Central memory CD8-positive, alpha-beta T cell (primary cell): ENCODE results near the gene RXFP2.

ENCODE experiments used
- ATAC-seq: fragments of 150-1000 bp; cut with Tn5 transposase; replicated peaks from 2 replicates; pipeline ENCODE4 v1.10.0; 2022; ENCODE audit warnings: mild to moderate bottlenecking, moderate FRiP score, moderate number of reproducible peaks; ENCODE audit not compliant: poor library complexity, severe bottlenecking; ENCODE audit errors: extremely low read depth
- DNase-seq, 2 donors: peaks; one replicate each; pipeline ENCODE4 v3.0.0; 2021; ENCODE audit warnings: low spot score in 2 of 2
- H3K27ac Mint-ChIP-seq: one replicate; pipeline ENCODE4 v1.8.0; 2022; ENCODE audit warnings: low read depth, mild to moderate bottlenecking, moderate library complexity, mixed read lengths
- H3K27me3 Mint-ChIP-seq: one replicate; pipeline ENCODE4 v1.8.0; 2022; ENCODE audit warnings: mixed read lengths
- H3K36me3 Mint-ChIP-seq: one replicate; pipeline ENCODE4 v1.8.0; 2022; ENCODE audit warnings: mild to moderate bottlenecking, moderate library complexity, mixed read lengths; ENCODE audit not compliant: insufficient read depth
- H3K4me1 Mint-ChIP-seq: one replicate; pipeline ENCODE4 v1.8.0; 2022; ENCODE audit warnings: mixed read lengths
- H3K4me3 Mint-ChIP-seq: one replicate; pipeline ENCODE4 v1.8.0; 2022; ENCODE audit warnings: mild to moderate bottlenecking, moderate library complexity, mixed read lengths
- H3K9me3 Mint-ChIP-seq: one replicate; pipeline ENCODE4 v1.8.0; 2022; ENCODE audit warnings: mixed read lengths

RXFP2 gene

DNA sequence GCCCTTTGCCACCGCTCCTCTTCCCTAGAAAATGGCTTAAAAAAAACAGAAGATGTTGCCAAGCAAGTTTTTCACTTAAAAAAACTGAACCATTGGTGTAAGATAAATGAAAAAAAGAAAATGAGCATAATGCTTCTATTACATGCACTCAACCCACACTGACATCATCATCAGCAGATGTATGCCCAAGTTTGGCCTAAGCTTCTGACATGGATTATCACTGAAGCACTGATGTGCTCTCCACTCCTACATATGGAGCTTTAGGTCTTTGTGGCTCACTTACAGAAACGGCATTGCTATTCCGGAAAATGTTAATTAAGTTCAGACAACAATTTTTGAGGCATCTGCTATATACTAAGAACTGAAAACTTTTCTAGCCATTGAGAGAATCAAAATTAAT is 8.0 kb downstream of the RXFP2 start:
- no peak for DNase-seq
- Mint-ChIP-seq H3K4me3 (no peak overlapping the region), H3K27ac (no peak overlapping the region), H3K36me3 (no peaks in the 10 kb centered on the region), H3K4me1 (peaks cover 2% of the 10 kb centered on the region), H3K9me3 (no peaks in the 10 kb centered on the region), H3K27me3 (peaks cover 35% of the 10 kb centered on the region)
- no peak for ATAC-seq

DNA sequence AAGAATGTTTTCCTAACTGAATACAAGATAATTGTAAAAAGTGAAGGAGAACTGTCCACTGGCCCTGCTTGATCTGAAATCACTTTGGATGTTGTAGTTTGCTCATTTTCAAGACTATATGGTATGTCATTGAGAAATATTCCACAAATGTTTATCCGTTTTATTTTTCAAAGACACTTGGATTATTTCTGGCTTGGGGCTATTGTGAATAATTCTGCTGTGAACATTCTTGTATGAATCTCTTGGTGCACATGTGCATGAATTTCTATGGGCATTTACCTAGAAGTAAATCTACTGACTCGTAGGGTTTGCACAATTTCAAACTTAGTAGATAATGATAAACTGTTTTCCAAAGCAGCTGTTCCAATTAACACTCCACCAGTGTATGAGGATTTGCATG is 8.6 kb downstream of the RXFP2 start:
- Mint-ChIP-seq H3K27ac (no peak overlapping the region), H3K4me3 (no peak overlapping the region), H3K27me3 (peaks cover 31% of the 10 kb centered on the region), H3K36me3 (no peaks in the 10 kb centered on the region), H3K9me3 (no peaks in the 10 kb centered on the region), H3K4me1 (no peaks in the 10 kb centered on the region)
- ATAC-seq (no peak), DNase-seq (no peak)

DNA sequence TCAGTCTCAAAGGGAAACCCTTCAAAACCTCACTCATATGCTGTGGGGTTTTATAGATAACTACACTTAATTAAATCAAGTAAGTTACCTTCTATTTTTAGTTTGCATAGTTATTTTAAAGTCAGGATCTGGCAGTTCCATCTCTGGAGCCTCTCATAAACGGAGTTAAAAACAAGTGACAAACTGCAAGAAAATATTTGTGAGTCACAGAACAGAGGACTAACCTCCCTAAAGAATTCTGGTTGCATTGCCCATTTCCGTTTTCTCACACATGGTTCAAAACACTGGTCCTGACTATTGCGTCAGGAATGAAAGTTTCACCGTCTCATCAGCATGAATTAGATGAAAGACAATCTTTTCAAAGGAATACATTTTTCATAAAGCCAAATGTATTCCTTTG is 10.6 kb downstream of the RXFP2 start:
- Mint-ChIP-seq H3K36me3 (no peaks in the 10 kb centered on the region), H3K4me1 (no peaks in the 10 kb centered on the region), H3K9me3 (no peaks in the 10 kb centered on the region), H3K27me3 (peaks cover 18% of the 10 kb centered on the region), H3K4me3 (no peak overlapping the region), H3K27ac (no peak overlapping the region)
- no peak for ATAC-seq
- no peak for DNase-seq

DNA sequence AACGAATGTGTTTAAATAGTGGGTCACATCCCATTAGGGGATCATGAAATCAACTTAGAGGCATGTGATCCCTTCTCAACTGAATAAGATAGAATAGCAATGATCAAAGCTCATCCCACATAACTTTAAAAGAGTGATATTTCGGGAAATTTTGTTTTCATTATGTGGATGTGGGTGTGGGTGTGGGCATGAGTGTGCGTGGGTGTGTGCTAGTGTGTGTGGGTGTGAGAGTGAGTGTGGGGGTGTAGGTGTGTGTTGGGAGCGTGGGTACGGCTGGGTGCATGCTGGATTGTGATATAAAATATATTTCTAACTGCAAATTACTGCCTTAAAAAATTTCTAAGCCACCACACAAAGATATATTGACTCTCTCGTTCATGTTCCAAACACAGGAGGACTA is 15.9 kb downstream of the RXFP2 start:
- H3K4me1 Mint-ChIP-seq = no peaks in the 10 kb centered on the region
- no peak overlapping the region for H3K27ac Mint-ChIP-seq
- ATAC-seq (no peak), DNase-seq (no peak)
- H3K27me3 Mint-ChIP-seq = peaks cover 16% of the 10 kb centered on the region
- no peak overlapping the region for H3K4me3 Mint-ChIP-seq
- no peaks in the 10 kb centered on the region for H3K36me3 Mint-ChIP-seq
- H3K9me3 Mint-ChIP-seq = no peaks in the 10 kb centered on the region

DNA sequence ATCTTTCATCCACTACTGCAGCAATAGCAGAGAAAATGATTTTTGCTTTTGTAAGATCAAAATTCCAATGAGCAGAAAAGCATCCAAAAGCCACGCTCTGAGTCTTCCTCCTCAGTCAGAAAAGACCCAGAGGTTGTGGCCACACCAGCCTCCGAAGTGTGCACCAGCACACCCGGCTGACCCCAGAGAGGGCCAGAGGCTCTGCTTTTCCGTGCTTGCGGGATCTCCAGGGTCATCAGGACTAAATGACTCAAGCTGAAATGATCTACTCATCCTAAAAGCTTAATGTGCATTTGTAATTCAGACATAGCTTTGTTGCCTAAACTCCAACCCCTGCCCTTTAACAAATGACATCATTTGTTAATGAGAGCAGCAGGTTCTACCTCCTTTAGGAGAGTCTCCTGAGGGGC is 16.5 kb downstream of the RXFP2 start:
- no peak for DNase-seq
- ATAC-seq = no peak
- Mint-ChIP-seq H3K4me1 (no peaks in the 10 kb centered on the region), H3K9me3 (no peaks in the 10 kb centered on the region), H3K27me3 (peaks cover 16% of the 10 kb centered on the region), H3K36me3 (no peaks in the 10 kb centered on the region), H3K27ac (no peak overlapping the region), H3K4me3 (no peak overlapping the region)

DNA sequence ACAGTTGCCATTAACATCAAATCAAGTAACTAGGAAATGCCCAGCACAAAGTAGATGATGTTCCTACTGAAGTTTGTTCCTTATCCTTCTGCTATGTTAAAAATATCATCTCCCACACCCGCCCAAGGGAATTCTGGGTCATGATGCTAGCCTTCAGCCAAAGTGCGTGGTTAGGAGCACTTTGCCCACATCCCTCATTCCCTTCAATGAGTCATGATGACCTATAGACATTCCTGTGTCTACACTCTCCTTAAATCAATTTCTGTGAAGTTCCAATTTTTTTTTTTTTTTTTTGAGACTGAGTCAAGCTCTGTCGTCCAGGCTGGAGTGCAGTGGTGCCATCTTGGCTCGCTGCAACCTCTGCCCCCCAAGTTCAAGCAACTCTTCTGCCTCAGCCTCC is 17.0 kb downstream of the RXFP2 start:
- no peaks in the 10 kb centered on the region for H3K36me3 Mint-ChIP-seq
- peaks cover 14% of the 10 kb centered on the region for H3K27me3 Mint-ChIP-seq
- no peaks in the 10 kb centered on the region for H3K4me1 Mint-ChIP-seq
- no peak overlapping the region for H3K4me3 Mint-ChIP-seq
- DNase-seq (no peak), ATAC-seq (no peak)
- no peak overlapping the region for H3K27ac Mint-ChIP-seq
- no peaks in the 10 kb centered on the region for H3K9me3 Mint-ChIP-seq

DNA sequence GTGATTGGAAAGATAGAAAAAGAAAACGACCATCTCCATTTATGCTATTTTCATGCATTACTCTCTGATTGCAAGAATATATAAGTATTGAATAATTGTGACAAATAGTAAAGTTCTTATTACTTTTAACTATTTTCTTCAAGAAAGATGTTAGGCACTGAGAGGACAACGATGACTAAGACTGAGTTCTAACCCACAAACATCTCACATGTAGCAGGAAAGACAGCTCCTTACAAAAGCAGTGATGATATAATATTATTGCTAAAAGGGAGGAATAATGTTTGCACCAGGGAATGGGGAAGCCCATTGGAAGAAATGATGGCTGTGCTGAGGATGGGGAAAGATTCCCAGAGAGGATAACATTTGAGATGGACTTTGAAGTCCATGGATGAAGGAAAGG is 22.6 kb downstream of the RXFP2 start:
- ATAC-seq (no peak), DNase-seq (no peak)
- H3K9me3 Mint-ChIP-seq = no peaks in the 10 kb centered on the region
- H3K4me1 Mint-ChIP-seq = no peaks in the 10 kb centered on the region
- no peak overlapping the region for H3K27ac Mint-ChIP-seq
- H3K27me3 Mint-ChIP-seq = peaks cover 6% of the 10 kb centered on the region
- no peak overlapping the region for H3K4me3 Mint-ChIP-seq
- H3K36me3 Mint-ChIP-seq = no peaks in the 10 kb centered on the region

DNA sequence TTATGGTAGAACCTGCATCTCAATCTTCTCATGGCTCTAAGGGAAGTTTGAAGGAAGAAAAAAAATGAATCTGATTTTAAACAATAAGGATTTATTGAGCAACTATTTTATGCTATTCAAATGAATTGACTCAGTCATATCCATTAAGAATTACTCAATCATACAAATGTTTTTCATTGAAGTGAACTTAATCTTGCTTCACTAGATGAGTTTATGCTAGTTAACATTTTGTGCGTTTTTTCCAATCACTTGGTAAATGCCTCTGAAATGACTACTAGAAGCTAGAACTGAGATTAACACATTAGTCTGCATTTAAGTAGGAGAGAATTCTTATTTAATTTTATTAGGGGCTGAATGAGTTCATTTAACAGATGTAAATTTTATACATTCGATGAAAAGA is 25.2 kb downstream of the RXFP2 start:
- ATAC-seq (no peak), DNase-seq (no peak)
- Mint-ChIP-seq H3K27me3 (no peaks in the 10 kb centered on the region), H3K4me1 (no peaks in the 10 kb centered on the region), H3K36me3 (no peaks in the 10 kb centered on the region), H3K27ac (no peak overlapping the region), H3K9me3 (no peaks in the 10 kb centered on the region), H3K4me3 (no peak overlapping the region)

DNA sequence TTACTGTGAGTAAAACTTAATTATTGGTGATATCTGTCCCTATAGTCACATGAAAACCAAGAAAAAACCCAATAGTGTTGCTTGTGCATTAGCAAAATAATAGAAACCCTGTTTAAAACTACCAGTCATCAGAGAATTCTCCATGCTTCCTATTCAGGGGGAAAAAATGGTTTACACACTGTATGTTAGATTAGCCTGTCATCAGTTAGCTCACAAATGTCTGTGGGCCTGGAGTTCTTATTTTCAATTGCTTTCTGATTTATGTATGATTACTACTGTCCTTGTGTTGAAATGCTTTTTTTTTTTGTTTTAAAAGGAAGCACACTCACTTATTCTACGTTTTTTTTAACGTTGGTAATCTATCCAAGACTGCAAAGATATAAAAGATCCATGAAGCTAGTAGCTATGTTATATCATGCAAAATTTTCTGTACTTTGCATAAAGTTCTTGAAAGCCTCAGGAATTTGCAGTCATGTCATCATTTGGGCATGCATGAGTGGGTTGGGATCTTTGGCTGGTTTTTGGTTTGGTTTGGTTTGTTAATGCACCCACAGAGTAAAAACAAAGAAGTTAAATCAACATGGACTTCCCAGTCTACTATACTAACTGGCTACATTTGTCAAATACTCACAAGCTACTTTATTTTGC is 25.9 kb downstream of the RXFP2 start:
- no peaks in the 10 kb centered on the region for H3K4me1 Mint-ChIP-seq
- H3K9me3 Mint-ChIP-seq = no peaks in the 10 kb centered on the region
- H3K36me3 Mint-ChIP-seq = no peaks in the 10 kb centered on the region
- H3K27ac Mint-ChIP-seq = no peak overlapping the region
- no peak for ATAC-seq
- H3K27me3 Mint-ChIP-seq = no peaks in the 10 kb centered on the region
- no peak overlapping the region for H3K4me3 Mint-ChIP-seq
- DNase-seq = no peak

DNA sequence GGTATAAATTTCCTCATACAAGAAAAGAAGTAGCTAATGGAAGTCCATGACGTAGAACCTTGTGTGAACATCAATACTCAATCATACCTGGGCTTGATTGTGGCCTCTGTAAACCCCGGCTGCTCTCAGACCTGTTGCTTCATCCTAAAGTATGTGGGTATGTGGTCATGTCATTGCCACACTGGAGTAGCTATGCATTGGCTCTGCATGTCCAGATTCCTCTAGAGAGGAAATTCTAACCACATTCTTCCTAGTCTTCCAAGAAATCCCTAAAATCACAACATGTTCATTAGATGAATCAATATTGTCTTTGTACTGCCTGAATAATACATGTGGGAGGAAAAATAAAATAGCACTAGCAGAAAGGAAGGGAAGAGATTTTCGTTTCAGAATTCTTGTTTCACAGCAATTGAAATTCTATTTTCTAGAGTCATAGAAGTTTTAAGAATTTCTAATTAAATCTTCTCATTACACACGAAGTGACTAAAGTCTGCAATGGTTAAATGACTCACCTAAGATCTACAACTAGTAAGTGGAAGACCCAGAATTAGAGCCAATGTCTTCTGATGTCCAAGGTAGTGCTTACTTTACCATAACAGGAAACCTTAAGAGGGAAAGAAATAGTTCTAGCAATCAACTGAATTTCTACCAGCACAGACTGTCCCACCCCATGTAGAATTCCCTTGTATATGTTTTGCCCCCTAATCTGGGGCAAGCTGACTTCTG is 28.0 kb downstream of the RXFP2 start:
- Mint-ChIP-seq H3K4me1 (no peaks in the 10 kb centered on the region), H3K36me3 (no peaks in the 10 kb centered on the region), H3K4me3 (no peak overlapping the region), H3K27ac (no peak overlapping the region), H3K9me3 (no peaks in the 10 kb centered on the region), H3K27me3 (no peaks in the 10 kb centered on the region)
- no peak for DNase-seq
- ATAC-seq = no peak

DNA sequence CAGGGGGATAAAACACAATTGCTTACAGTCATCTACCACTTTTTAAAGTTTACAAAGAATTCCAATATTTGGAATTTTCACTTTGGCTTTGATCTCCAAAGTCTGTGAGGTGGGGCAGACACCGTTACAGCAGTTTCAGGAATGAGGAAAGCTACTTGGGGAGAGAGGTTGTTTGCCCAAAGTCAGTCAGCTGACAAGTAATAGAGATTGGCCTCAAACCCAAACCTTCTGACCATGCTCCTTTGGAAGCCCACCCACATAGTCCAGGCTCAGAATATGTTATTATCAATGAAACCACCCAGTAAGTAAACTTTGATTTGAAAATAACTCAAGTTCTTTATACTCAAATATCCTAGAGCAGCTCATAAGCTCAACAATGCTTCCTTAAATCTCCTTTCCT is 29.0 kb downstream of the RXFP2 start:
- Mint-ChIP-seq H3K27ac (no peak overlapping the region), H3K27me3 (no peaks in the 10 kb centered on the region), H3K4me3 (no peak overlapping the region), H3K9me3 (no peaks in the 10 kb centered on the region), H3K36me3 (no peaks in the 10 kb centered on the region), H3K4me1 (peaks cover 6% of the 10 kb centered on the region)
- DNase-seq (no peak), ATAC-seq (no peak)

DNA sequence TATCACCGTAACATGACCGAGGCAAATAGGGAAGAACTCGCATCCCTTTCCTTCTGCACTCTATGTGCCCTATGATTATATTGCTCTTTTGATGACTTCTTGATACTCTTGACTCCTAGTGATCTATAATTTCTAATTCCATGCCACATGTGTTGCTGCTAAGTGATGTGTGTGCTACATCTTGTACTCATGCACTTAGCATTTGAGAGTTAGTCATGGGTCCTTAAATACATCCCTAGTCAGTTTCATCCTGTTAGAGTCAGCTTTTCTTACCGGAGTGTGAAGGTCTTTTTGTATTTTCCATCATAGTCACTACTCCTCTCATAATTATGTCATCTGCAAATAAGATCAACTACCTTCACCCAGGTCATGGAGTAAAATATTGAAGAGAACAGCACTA is 30.2 kb downstream of the RXFP2 start:
- Mint-ChIP-seq H3K27ac (no peak overlapping the region), H3K9me3 (no peaks in the 10 kb centered on the region), H3K27me3 (no peaks in the 10 kb centered on the region), H3K4me1 (peaks cover 11% of the 10 kb centered on the region), H3K4me3 (no peak overlapping the region), H3K36me3 (no peaks in the 10 kb centered on the region)
- ATAC-seq (no peak), DNase-seq (no peak)

DNA sequence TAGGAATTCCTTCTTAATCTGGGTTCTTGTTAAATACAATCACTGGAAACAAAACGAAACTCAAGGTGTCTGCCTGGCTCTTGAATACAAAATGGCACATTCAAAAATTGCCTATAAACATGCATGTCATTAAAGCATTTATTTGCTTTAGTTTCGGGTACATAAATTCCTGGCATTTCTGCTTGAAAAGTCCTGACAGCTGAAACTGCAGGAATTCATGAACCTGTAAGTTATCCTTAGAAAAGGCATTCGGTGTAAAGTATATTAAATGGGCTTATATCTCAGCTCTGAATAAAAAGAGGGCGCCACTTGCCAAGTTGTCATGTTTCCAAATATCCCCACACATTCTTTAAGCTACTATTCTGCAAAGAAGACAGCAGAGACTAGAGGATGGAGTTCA is 32.9 kb downstream of the RXFP2 start:
- Mint-ChIP-seq H3K36me3 (no peaks in the 10 kb centered on the region), H3K27ac (no peak overlapping the region), H3K4me1 (peaks cover 11% of the 10 kb centered on the region), H3K9me3 (no peaks in the 10 kb centered on the region), H3K27me3 (no peaks in the 10 kb centered on the region), H3K4me3 (no peak overlapping the region)
- DNase-seq (no peak), ATAC-seq (no peak)
